Measurements from ENCODE around the gene FLII.

DNA sequence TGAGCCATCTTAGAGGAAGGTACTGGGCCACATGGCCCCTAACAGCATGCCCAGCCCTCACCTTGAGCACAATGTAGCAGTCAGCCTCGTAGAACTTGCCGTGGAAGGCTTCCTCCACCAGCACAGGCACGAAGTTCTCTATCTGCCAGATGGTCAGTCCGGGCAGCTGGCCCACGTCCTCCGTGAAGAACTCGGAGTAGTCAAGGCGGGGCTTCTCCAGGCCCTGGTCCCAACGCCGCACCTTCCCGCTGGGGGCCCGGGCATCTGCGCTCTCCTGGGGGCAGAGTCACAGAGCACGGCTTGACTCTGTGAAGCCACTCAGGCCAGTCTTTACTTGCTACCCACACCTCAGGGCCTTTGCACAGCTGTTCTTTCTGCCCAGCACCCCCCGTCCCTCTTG, 7.3 kb downstream of the FLII start:
- TF ChIP-seq, protein P1, sequence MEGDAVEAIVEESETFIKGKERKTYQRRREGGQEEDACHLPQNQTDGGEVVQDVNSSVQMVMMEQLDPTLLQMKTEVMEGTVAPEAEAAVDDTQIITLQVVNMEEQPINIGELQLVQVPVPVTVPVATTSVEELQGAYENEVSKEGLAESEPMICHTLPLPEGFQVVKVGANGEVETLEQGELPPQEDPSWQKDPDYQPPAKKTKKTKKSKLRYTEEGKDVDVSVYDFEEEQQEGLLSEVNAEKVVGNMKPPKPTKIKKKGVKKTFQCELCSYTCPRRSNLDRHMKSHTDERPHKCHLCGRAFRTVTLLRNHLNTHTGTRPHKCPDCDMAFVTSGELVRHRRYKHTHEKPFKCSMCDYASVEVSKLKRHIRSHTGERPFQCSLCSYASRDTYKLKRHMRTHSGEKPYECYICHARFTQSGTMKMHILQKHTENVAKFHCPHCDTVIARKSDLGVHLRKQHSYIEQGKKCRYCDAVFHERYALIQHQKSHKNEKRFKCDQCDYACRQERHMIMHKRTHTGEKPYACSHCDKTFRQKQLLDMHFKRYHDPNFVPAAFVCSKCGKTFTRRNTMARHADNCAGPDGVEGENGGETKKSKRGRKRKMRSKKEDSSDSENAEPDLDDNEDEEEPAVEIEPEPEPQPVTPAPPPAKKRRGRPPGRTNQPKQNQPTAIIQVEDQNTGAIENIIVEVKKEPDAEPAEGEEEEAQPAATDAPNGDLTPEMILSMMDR (IDR thresholded peaks at IDR 0.05; ENCODE audit: extremely low read depth in 1 of 2, insufficient read depth in 1 of 2, low read depth in 1 of 2, low read length in 2 of 2) = no peak
- TF ChIP-seq EZH2 (IDR thresholded peaks at IDR 0.05; ENCODE audit: borderline replicate concordance, low read depth, low read length, severe bottlenecking) (no peak), POLR2A (IDR thresholded peaks at IDR 0.05; ENCODE audit: low read depth, low read length) (no peak), MYC (IDR thresholded peaks at IDR 0.05; ENCODE audit: low read depth, low read length) (no peak), POLR2AphosphoS5 (IDR thresholded peaks at IDR 0.05; ENCODE audit: insufficient read depth, low read depth, low read length) (no peak)

All from endothelial cell of umbilical vein (primary cell).